Measurements from ENCODE around the gene LDB1.

LDB1 gene

DNA sequence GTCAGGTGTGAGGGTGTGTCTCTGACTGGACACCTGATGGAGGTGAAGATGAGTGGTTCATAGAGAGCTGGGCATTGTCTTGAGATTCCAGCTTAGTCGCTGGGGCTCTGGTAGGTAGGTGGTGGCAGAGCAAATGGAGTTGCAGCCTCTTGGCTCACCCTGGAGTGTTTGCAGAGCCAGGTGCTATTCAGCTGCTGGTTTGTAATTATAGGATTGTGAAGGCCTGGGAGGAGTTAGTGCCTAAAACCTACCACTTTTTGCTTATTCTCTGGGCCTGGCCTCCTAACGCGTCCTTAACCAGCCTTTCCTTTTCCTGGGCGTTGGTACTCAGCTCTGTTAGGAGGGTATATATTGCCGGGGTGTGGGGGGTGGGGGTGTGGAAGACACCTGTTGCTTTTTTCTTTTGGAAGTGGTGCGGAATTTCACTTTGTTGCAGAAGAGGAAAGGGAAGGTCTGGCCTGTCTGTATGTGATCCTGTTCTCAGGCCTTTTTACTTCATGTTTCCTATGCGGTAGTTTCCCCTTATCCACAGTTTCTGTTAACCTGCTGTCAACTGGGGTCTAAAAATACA is 15.9 kb upstream of the LDB1 start:
- DNase-seq (ENCODE audit: insufficient read length, low spot score) (no peak), FAIRE-seq (no peak)

DNA sequence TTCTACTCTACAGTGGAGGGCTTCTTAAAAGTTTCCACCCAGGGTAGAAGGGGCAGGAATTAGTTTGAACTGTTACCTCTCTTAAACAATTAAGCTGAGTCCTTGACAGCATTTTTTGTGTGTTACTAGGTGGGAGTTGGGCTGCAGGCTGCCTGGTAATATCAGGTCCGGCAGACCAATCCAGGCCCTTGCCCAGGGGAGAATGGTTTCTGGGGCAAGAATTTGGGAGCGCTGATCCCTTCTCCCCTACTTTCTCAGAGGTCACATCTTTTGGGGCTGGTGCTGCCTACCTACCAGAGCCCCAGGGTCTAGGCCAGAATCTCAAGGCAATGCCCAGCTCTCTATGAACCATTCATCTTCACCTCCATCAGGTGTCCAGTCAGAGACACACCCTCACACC is 14.2 kb upstream of the LDB1 start:
- no peak for DNase-seq (ENCODE audit: insufficient read length, low spot score)
- FAIRE-seq = no peak

- peak; percentile 77 for FAIRE-seq
Observed at GRCh38 chr10:102133373-102134195, 13.4 kb upstream of the LDB1 start.

DNA sequence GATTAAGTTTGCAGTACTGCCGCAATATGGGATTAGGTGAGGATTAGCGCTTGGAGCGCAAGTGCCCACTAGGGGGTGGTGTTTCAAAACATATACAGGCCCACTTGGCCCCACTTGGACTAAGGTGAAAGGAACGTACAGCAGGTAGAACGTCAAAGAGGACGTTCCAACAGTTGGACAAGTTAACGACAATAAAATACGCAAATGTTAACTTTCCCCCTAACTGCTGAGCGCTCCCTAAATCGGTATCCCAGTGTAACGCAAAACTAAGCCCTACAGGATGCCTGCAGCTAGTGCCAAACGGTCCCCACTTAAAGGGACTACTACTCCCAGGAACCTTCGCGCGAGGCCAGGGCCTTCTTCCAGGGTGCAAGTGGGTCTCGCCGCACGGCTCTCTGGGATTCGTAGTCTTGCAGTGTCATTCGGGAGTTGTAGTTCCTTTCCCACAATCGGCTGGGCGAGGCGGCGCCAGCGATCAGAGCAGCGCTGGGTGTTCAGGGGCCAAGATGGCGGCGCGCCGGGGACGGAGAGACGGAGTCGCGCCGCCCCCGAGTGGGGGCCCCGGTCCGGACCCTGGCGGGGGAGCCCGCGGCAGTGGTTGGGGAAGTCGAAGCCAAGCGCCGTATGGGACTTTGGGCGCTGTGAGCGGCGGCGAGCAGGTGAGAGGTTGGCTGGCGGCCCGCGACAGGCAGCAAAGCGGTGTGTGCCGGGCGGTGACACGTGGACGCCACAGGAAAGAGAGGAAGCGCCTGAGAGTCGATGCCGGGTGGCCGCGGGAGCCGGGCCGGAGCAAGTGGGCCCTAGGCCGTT is 12.6 kb upstream of the LDB1 start, which contains the start of gene PPRC1:
TSS of gene PPRC1 (plus strand) at position 478 of the 810 bp plus-strand sequence. CDS start at position 507, 29 bp downstream.
- peak; percentile 96 for DNase-seq (ENCODE audit: insufficient read length, low spot score)
- FAIRE-seq = peak; percentile 98

More at GRCh38 chr10:102133373-102134195, 13.4 kb upstream of the LDB1 start:
- no peak for DNase-seq (ENCODE audit: insufficient read length, low spot score)

DNA sequence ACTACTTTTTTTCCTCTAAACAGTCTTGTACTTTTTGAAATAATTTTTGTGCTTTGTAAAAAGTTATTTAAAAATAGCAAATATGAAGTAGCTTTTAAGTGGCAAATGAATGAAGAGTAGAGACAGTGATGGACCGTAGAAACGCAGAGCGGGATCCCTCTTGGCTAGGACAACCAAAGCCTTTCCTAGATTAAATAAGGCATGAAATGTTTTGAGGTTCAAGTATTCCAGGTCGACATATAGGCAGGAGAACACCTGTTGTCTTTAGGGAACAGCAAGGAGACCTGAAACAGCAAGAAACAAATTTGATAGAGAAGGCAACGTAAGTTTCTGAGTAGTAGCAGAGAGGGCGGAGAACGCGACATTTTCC is 12.0 kb upstream of the LDB1 start:
- FAIRE-seq = no peak
- no peak for DNase-seq (ENCODE audit: insufficient read length, low spot score)

GRCh38 chr10:102131286-102132170 is 11.4 kb upstream of the LDB1 start:
- FAIRE-seq (no peak), DNase-seq (ENCODE audit: insufficient read length, low spot score) (no peak)

- FAIRE-seq (no peak), DNase-seq (ENCODE audit: insufficient read length, low spot score) (no peak)
Observed at GRCh38 chr10:102123223-102123622, 3.1 kb upstream of the LDB1 start.

GRCh38 chr10:102122450-102122849 is 2.3 kb upstream of the LDB1 start:
- FAIRE-seq = no peak
- DNase-seq (ENCODE audit: insufficient read length, low spot score) = no peak

GRCh38 chr10:102121739-102122372 is 1.7 kb upstream of the LDB1 start:
- DNase-seq (ENCODE audit: insufficient read length, low spot score) = no peak
- FAIRE-seq = no peak

DNA sequence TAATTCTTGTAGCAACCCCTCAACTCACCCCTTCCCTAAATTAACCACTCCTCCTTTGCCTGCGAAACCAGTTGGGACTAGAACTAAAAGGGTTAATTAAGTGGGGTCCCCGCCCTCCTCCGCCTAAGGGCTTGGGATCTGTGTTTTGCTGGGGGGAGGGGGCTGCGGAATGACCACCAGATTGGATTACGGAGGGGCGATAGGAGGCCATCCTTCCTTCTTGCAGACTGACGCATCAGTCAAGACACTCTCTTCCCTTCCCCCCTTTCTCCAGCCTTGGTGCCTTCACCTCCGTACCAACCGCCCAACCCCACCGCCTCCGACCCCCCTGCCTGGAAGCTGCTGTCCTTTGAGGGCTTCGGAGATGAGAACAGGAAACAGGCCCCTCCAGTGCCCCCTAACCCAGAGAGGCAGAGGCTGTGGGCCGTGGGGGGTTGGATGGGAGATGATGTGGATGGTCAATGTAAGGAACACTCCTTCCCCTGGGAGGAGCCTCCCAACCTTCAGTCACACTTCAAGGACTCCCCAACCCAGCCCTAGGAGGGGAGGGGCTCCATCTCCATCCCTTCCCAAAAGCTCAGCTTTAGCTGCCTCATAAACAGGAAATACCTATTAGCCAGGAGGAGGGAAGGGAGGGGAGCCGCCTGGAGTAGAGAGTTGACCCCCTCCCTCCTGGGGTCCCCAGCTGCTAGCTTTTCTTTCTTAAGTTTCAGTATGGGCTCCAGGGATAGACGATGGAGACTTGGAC is 997 bp upstream of the LDB1 start:
- FAIRE-seq = peak; percentile 67
- DNase-seq (ENCODE audit: insufficient read length, low spot score) = no peak

- FAIRE-seq = peak; percentile 91
- DNase-seq (ENCODE audit: insufficient read length, low spot score) = peak; percentile 58
Observed at GRCh38 chr10:102119417-102120141, 589 bp downstream of the LDB1 start.

DNA sequence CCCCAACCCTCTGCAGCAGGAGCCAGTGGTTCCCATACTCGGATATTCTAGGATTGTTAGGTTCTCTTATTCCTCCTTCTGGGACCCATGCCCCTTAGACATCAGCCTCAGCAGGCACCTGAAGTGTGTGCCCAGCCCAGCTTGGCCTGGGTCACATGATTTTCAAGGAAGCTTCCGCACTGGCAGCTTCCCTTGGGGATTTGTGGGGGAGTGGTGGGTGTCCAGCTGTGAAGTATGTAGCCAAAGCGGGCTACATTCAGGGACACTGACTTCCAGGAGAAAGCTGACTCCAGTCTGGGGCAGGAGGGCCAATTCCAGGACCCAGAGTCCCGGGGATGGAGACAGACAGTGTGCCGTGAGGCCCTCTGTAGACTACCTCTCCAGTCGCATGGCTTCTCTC is 1.3 kb downstream of the LDB1 start:
- peak; percentile 31 for FAIRE-seq
- DNase-seq (ENCODE audit: insufficient read length, low spot score) = no peak

- DNase-seq (ENCODE audit: insufficient read length, low spot score) = no peak
- FAIRE-seq = peak; percentile 14
Observed at GRCh38 chr10:102117391-102118159, 2.6 kb downstream of the LDB1 start.

GRCh38 chr10:102116656-102117055 is 3.5 kb downstream of the LDB1 start:
- FAIRE-seq (no peak), DNase-seq (ENCODE audit: insufficient read length, low spot score) (no peak)

GRCh38 chr10:102115775-102116174 is 4.4 kb downstream of the LDB1 start:
- DNase-seq (ENCODE audit: insufficient read length, low spot score) = no peak
- FAIRE-seq = no peak

GRCh38 chr10:102114861-102115618 is 5.1 kb downstream of the LDB1 start:
- FAIRE-seq = peak; percentile 89
- peak; percentile 76 for DNase-seq (ENCODE audit: insufficient read length, low spot score)
